HEK293 (cell line): ENCODE data around the gene FCN3.
A peak's percentile ranks its signal among the peaks of the same experiment; 100 is the strongest.

ENCODE experiments used
- GLI2 ChIP-seq: fragments of 450-650 bp; formaldehyde crosslinking; IDR thresholded peaks from 2 replicates; pipeline ENCODE4; 2017; ENCODE audit warnings: missing biosample characterization, missing genetic modification characterization, low read depth, borderline replicate concordance
- KLF10 ChIP-seq: fragments of 450-650 bp; IDR thresholded peaks from 2 replicates; pipeline ENCODE4 v1.5.1; 2018; ENCODE audit warnings: missing biosample characterization, mild to moderate bottlenecking, missing genetic modification characterization
- OVOL3 ChIP-seq: fragments of 450-650 bp; formaldehyde crosslinking; IDR thresholded peaks from 2 replicates; pipeline ENCODE4 v1.5.1; 2016; ENCODE audit warnings: missing biosample characterization, missing genetic modification characterization
- PATZ1 ChIP-seq: fragments of 450-650 bp; formaldehyde crosslinking; IDR thresholded peaks from 2 replicates; pipeline ENCODE4 v1.5.1; 2016; ENCODE audit warnings: missing biosample characterization, missing genetic modification characterization
- PRDM2 ChIP-seq: fragments of 450-650 bp; formaldehyde crosslinking; IDR thresholded peaks from 2 replicates; pipeline ENCODE4 v1.5.1; 2016; ENCODE audit warnings: missing biosample characterization, missing genetic modification characterization, borderline replicate concordance
- REPIN1 ChIP-seq: fragments of 450-650 bp; formaldehyde crosslinking; IDR thresholded peaks from 2 replicates; pipeline ENCODE4 v1.5.1; 2017; ENCODE audit warnings: missing biosample characterization, missing genetic modification characterization, low read depth
- SP7 ChIP-seq: fragments of 450-650 bp; formaldehyde crosslinking; IDR thresholded peaks from 2 replicates; pipeline ENCODE4 v1.5.1; 2016; ENCODE audit warnings: missing biosample characterization, missing genetic modification characterization
- ZBTB21 ChIP-seq: fragments of 450-650 bp; formaldehyde crosslinking; IDR thresholded peaks from 2 replicates; pipeline ENCODE4 v1.5.1; 2017; ENCODE audit warnings: missing biosample characterization, missing genetic modification characterization
- ZBTB26 ChIP-seq: fragments of 450-650 bp; formaldehyde crosslinking; optimal IDR thresholded peaks from 2 replicates; pipeline ENCODE3; 2016; ENCODE audit warnings: missing biosample characterization, mild to moderate bottlenecking, missing genetic modification characterization
- ZEB2 ChIP-seq: fragments of 450-650 bp; formaldehyde crosslinking; IDR thresholded peaks from 2 replicates; pipeline ENCODE4 v1.5.1; 2016; ENCODE audit warnings: missing biosample characterization, missing genetic modification characterization
- ZNF132 ChIP-seq: fragments of 450-650 bp; formaldehyde crosslinking; IDR thresholded peaks from 2 replicates; pipeline ENCODE4 v1.5.1; 2017; ENCODE audit warnings: missing biosample characterization, missing genetic modification characterization, borderline replicate concordance
- ZNF148 ChIP-seq: fragments of 450-650 bp; formaldehyde crosslinking; IDR thresholded peaks from 2 replicates; pipeline ENCODE4 v1.5.0; 2017; ENCODE audit warnings: missing biosample characterization, missing genetic modification characterization, borderline replicate concordance
- ZNF184 ChIP-seq: fragments of 450-650 bp; IDR thresholded peaks from 2 replicates; pipeline ENCODE4 v1.5.1; 2018; ENCODE audit warnings: missing biosample characterization, mild to moderate bottlenecking, missing genetic modification characterization
- ZNF2 ChIP-seq: fragments of 450-650 bp; formaldehyde crosslinking; IDR thresholded peaks from 2 replicates; pipeline ENCODE4 v1.5.1; 2016; ENCODE audit warnings: missing biosample characterization, missing genetic modification characterization
- ZNF214 ChIP-seq: fragments of 450-650 bp; formaldehyde crosslinking; IDR thresholded peaks from 2 replicates; pipeline ENCODE4 v1.5.1; 2017; ENCODE audit warnings: missing biosample characterization, mild to moderate bottlenecking, missing genetic modification characterization, borderline replicate concordance
- ZNF266 ChIP-seq: fragments of 450-650 bp; formaldehyde crosslinking; IDR thresholded peaks from 2 replicates; pipeline ENCODE4 v1.5.1; 2016; ENCODE audit warnings: missing biosample characterization, missing genetic modification characterization, low read depth
- ZNF280C ChIP-seq: fragments of 450-650 bp; formaldehyde crosslinking; IDR thresholded peaks from 2 replicates; pipeline ENCODE4 v1.5.1; 2016; ENCODE audit warnings: missing biosample characterization, missing genetic modification characterization
- ZNF37A ChIP-seq: fragments of 450-650 bp; IDR thresholded peaks from 2 replicates; pipeline ENCODE4 v1.5.1; 2018; ENCODE audit warnings: missing biosample characterization, missing genetic modification characterization
- ZNF529 ChIP-seq: fragments of 450-650 bp; formaldehyde crosslinking; IDR thresholded peaks from 2 replicates; pipeline ENCODE4 v1.5.1; 2017; ENCODE audit warnings: missing genetic modification characterization, missing biosample characterization; ENCODE audit not compliant: insufficient replicate concordance
- ZNF600 ChIP-seq: fragments of 450-650 bp; formaldehyde crosslinking; IDR thresholded peaks from 2 replicates; pipeline ENCODE4 v1.5.1; 2016; ENCODE audit warnings: missing biosample characterization, missing genetic modification characterization
- ZNF626 ChIP-seq: fragments of 450-650 bp; sonication (Bioruptor Pico); formaldehyde crosslinking; IDR thresholded peaks from 2 replicates; pipeline ENCODE4 v1.5.1; 2018; ENCODE audit warnings: missing biosample characterization, missing genetic modification characterization, inconsistent platforms
- ZNF658 ChIP-seq: fragments of 450-650 bp; formaldehyde crosslinking; IDR thresholded peaks from 2 replicates; pipeline ENCODE4; 2016; ENCODE audit warnings: missing biosample characterization, missing genetic modification characterization
- ZNF670 ChIP-seq: fragments of 450-650 bp; formaldehyde crosslinking; IDR thresholded peaks from 2 replicates; pipeline ENCODE4 v1.5.1; 2016; ENCODE audit warnings: missing biosample characterization, missing genetic modification characterization, low read depth
- ZNF701 ChIP-seq: fragments of 450-650 bp; formaldehyde crosslinking; IDR thresholded peaks from 2 replicates; pipeline ENCODE4 v1.5.1; 2016; ENCODE audit warnings: missing biosample characterization, missing genetic modification characterization
- ZNF785 ChIP-seq: fragments of 450-650 bp; formaldehyde crosslinking; IDR thresholded peaks from 2 replicates; pipeline ENCODE4 v1.5.1; 2016; ENCODE audit warnings: missing biosample characterization, missing genetic modification characterization
- ZNF791 ChIP-seq: fragments of 450-650 bp; formaldehyde crosslinking; IDR thresholded peaks from 2 replicates; pipeline ENCODE4 v1.5.1; 2016; ENCODE audit warnings: missing biosample characterization, missing genetic modification characterization
- ZSCAN30 ChIP-seq: fragments of 450-650 bp; IDR thresholded peaks from 2 replicates; pipeline ENCODE4 v1.5.1; 2018; ENCODE audit warnings: missing biosample characterization, mild to moderate bottlenecking, missing genetic modification characterization, moderate library complexity

The FCN3 gene

GRCh38 chr1:27388337-27389005 is 13.8 kb upstream of the FCN3 start (continued):
- TF ChIP-seq ZNF658 (tag by site-specific recombination): no peak
- TF ChIP-seq ZNF2 (tag by site-specific recombination): peak; percentile 73
- no peak for TF ChIP-seq ZNF785 (tag by site-specific recombination)
- no peak for TF ChIP-seq ZNF791
- TF ChIP-seq ZNF148 (tag by site-specific recombination): no peak
- no peak for TF ChIP-seq ZNF266 (tag by site-specific recombination)
- peak; percentile 37; the same call in 1 of the 2 replicates for TF ChIP-seq PATZ1 (tag by site-specific recombination)
- TF ChIP-seq ZNF214 (tag by site-specific recombination): no peak
- TF ChIP-seq ZEB2: peak; percentile 87
- TF ChIP-seq ZBTB26 (tag by site-specific recombination): no peak
- no peak for TF ChIP-seq ZNF529 (tag by site-specific recombination)
- TF ChIP-seq ZNF37A (tag by site-specific recombination): no peak
- no peak for TF ChIP-seq ZNF701 (tag by site-specific recombination)
- no peak for TF ChIP-seq ZNF600 (tag by site-specific recombination)
- TF ChIP-seq ZNF626 (tag by site-specific recombination): no peak
- TF ChIP-seq ZNF670: no peak
- TF ChIP-seq OVOL3 (tag by site-specific recombination): no peak
- TF ChIP-seq ZBTB21 (tag by site-specific recombination): no peak
- no peak; the same call in 1 of the 2 replicates for TF ChIP-seq SP7 (tag by site-specific recombination)
- TF ChIP-seq GLI2 (tag by site-specific recombination): no peak
- TF ChIP-seq KLF10: no peak
- no peak for TF ChIP-seq ZNF184 (tag by site-specific recombination)
- TF ChIP-seq REPIN1 (tag by site-specific recombination): no peak
- no peak for TF ChIP-seq ZNF132 (tag by site-specific recombination)
- TF ChIP-seq PRDM2 (tag by site-specific recombination): no peak
- TF ChIP-seq ZNF280C (tag by site-specific recombination): no peak
- TF ChIP-seq ZSCAN30: no peak
